NCI-H146 treated with DMSO at 0.1 percent for 48 hours (cell line): ENCODE results near the gene NTN4.
"Not testable (repeated sequence)": the region's sequence is repeated elsewhere in the genome, so short reads cannot be mapped to it uniquely, and the experiment has no call there.

ENCODE experiments used
- DNase-seq: peaks from one replicate; lab custom pipeline; 2025; ENCODE audit not compliant: unreplicated experiment; lab: John Stamatoyannopoulos, UW

NTN4 gene

DNA sequence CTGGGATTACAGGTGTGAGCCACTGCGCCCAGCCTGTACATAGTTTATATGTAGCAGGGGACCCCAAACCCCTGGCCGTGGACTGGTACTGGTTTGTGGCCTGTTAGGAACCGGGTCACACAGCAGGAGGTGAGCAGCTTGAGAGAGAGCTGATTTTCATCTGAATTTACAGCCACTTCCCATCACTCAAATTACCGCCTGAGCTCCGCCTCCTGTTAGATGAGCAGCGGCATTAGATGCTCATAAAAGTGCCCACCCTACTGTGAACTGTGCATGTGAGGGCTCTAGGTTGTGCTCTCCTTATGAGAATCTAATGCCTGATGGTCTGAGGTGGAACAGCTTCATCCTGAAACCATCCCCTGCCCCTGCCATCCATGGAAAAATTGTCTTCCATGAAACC lies 119.3 kb downstream of the NTN4 start:
- no peak for DNase-seq

DNA sequence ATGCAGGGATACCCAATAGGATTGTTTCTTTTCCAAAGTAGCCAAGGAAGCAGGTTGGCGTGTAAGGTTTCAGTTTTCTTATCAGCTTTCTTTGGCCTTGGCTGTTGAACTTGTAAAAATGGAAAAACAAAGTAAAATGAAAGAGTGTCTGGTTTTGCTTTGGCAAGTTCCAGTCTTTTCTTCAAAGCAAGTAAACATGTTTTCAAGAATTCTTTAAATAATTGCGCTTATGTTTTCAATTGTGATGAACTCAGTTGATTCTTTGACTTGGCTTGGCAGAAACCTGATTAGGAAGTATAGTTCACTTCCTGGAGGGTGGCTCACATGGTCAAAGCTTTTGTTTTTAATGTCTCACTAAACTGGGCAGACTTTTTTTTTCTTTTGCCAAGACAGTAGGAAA lies 127.0 kb downstream of the NTN4 start:
- DNase-seq, result no peak

DNA sequence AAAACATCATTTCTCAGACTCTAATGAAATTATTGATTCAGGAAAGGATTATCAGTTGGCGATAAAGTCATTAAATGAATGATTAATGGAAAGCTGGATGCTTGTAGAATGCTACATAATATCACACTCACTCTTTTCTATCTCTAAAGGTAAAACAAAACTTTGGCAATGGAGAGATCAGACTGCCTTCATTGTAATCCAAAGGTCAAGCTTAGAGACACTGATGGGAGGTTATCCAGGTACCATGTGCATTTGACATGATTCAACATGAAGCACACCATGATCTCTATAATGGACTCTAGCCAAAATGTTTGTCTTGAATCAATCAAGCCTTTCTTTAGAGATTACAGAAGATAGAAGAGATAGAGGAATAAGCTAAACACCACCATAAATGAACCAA lies 129.2 kb downstream of the NTN4 start:
- DNase-seq, result no peak

DNA sequence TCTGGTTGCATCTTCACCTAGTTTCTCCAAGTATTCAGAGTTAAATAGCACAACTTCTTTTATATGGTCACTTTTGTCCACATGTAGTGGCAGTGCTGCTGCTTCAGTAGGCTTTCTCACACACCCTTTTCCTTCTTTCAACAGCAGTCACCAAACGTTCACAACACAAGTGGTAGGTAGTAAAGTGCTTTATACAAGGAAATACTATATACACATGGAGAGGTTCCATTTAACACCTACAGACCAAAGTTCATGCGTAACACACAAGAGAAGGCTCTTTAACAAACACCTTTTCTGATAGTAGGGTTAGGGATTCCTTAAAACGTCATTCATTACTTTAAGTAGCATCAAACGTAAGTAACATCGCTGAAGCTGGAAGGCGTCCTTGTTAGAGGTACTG lies 132.2 kb downstream of the NTN4 start:
- no peak for DNase-seq

- not testable (repeated sequence) for DNase-seq
Observed at GRCh38 chr12:95654665-95655064, 135.9 kb downstream of the NTN4 start.

DNA sequence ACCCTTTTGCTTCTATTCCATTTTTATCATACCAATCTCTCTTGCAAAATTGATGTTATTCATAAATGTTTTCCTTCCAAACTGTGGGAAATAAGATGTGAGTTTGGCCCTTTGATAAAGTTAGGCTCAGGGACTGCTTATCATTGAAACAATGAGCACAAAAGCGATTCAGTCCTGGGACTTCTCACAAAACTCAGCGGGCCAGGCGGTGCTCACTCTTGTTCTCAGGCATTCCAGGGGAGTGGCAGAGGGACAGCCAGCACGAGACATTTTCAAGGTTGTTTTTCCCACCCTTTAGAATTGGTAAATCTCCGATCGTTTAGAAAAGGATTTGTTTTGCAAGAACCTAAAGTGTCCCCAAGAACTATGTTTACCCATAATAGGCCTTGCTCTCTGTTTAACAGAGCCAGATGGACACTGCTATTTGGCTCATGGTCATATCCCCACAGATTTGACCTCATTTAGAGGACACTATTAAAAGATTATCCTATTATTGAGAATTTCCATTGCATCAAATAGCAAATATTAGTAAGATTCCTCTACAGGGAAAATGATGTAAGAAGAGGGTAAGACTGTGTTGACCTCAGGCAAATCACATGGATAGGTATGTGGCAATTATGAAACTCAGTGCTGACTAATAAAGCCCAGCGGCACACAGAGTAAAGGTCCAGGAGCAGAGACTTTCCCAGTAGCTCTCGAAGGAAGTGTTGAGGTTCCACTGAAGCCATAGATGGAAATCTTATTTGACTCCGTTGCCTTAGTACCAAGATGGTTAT lies 136.6 kb downstream of the NTN4 start:
- DNase-seq, result no peak

DNA sequence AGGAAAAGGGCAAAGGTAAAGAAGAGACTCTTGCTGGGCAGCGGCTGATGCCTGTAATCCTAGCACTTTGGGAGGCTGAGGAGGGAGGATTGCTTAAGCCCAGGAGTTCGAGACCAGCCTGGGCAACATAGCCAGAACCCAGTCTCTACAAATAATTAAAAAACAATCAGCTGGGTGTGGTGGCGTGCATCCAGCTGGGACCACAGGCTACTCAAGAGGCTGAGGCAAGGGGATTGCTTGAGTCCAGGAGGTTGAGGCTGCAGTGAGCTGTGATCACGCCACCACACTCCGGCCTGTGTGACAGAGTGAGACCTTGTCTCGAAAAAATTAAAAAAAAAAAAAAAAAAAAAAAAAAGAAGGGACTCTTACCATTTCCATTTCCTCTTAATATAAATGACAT lies 138.9 kb downstream of the NTN4 start:
- DNase-seq, result no peak

DNA sequence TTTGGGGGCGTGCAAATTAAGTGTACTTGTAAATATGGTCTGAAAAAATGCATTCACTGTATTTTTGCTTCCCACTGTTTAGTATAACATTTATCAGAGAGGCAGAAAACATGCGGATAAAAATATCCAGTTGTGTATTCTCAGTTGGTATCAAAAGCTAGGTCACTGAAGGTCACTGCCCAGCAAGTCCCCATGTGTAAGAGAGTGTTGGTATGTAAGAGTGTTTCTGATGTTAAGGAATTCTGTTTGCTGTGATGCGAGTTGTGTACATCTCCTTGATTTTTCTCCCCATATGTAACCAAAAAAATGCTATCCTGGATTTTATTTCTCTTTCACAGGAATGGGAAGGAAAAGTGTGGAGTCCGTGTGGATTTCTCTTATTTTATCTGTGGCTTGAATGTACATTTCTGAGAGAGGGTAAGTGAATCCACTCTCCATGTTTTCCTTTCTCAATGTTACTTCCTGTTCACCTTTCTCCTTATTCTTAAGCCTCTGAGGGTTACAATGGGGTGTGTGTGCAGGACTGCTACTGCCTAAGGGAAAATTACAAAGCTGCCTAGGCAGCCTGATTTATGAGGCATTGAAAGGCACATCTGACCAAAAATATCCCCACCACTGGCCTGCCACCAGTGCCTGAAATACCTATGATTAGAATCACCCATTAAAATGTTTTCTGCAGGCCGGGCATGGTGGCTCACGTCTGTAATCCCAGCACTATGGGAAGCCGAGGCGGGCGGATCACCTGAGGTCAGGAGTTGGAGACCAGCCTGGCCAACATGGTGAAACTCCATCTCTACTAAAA lies 141.4 kb downstream of the NTN4 start:
- DNase-seq, result no peak

DNA sequence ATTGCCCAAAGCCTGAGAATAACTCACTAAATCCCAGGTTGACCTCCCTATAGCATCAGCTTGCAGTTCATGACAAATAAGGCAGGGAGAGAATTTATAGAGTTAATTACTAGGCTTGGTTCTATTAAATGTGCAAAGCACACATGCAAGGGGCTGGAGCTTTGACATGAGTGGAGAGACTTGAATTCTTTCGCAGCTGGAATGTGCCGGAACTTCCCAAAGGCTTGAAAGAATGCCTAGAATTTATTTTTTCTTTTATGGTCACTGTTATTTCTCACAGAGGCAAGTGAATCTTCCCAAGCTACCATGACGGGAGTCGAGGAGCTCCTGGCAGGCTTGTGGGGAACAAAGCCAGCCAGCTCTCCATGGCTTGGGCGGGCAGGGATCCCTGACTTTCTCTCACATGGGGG lies 143.8 kb downstream of the NTN4 start:
- DNase-seq, result no peak

DNA sequence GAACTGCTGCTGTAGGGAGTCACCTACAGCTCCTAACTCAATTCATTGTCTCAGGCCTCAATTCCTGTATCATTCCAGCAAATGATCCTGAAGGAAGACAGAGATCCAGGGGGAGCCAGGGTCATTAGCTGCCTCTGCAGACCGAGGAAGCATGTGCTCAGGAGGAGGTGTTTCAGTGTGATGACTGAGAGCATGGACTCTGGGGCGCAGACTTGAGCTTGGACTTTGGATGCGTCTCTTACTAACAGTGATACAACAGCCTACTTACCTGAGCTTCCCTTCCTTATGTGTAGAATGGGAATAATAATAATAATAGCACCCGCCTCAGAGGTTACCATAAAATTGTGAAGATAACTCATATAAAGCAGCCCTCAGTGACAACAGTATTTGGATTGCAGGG lies 147.3 kb downstream of the NTN4 start:
- DNase-seq, result no peak

DNA sequence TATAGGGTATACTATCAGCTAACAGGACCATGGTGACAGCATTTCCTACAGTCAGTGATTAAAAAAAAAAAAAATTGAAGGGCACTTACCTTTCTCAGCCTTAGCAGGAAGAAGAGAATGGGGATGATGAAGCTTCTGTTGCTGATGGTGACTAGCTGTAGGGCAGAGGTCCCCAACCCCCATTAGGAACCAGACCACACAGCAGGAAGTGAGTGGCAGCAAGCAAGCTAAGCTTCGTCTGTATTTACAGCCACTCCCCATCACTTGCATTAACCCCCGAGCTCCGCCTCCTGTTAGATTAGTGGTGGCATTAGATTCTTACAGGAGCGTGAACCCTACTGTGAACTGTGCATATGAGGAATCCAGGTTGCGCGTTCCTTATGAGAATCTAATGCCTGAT lies 148.0 kb downstream of the NTN4 start:
- no peak for DNase-seq

GRCh38 chr12:95641299-95641952 lies 149.1 kb downstream of the NTN4 start:
- no peak for DNase-seq

GRCh38 chr12:95640516-95640915 lies 150.0 kb downstream of the NTN4 start:
- no peak for DNase-seq

- DNase-seq, result no peak
Observed at GRCh38 chr12:95637471-95638155, 153.0 kb downstream of the NTN4 start.

GRCh38 chr12:95637010-95637409 lies 153.6 kb downstream of the NTN4 start:
- no peak for DNase-seq

- no peak for DNase-seq
Observed at GRCh38 chr12:95634622-95635621, 155.6 kb downstream of the NTN4 start.

DNA sequence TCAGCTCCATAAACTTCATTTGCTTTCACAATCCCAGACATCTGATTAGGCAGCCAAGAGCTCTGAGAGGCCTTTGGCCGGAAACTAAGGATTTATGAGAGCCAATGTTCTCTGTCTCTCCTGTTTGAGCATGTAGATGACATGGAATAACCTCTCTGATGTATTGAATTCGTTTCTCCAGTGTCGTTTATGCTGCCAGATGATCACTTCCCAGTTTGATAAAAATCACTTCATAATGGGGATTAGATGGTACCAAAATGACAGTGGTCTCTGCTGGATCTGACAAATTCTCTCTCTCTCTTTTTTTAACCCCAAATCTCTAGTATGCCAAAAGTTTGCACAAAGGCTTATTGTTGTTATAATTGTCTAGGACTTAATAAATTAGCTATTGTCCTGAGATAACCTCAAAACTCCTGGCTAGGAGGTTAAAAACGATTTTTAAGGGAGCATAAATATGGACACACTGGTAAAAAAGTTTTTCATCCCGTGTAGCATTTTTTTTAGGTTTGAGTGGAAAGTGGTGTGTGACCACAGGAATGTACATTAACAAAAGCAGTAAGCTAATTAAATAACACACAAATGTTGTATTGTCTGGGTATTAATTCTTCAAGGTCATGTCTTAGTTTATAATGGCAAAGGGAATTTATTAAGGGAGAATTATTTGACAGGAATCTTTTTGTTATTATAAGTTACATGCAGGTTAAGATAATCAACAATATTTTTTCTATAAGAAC lies 156.7 kb downstream of the NTN4 start:
- no peak for DNase-seq

GRCh38 chr12:95633049-95633731 lies 157.4 kb downstream of the NTN4 start:
- no peak for DNase-seq

DNA sequence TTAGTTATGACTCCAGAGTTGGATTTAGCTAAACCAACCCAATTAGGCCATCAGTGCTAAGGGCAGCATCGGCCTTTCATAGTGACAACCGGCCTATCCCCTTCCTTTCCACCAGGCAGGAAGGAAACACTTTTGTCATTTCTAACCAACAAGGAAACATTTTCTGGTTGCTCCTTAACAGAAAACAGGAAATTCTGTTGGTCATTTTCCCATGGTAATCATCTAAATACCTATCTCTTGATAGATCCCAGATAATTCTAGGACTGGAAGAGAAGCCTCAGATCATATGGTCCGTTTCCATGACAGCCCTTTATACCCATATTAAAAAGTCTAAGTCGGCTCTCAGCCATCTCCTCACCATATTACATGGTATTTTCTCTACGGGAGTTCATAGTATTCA lies 160.1 kb downstream of the NTN4 start:
- no peak for DNase-seq
